GM18867 (cell line): ENCODE measurements around the gene ZSCAN2.
"Not testable (repeated sequence)": the region's sequence is repeated elsewhere in the genome, so short reads cannot be mapped to it uniquely, and the experiment has no call there.

Experiments used
- ATAC-seq: cut with Tn5 transposase; IDR thresholded peaks from one replicate; pipeline ENCODE4 v1.9.1; 2021; ENCODE audit warnings: mild to moderate bottlenecking, moderate library complexity; ENCODE audit not compliant: unreplicated experiment

ZSCAN2 gene

DNA sequence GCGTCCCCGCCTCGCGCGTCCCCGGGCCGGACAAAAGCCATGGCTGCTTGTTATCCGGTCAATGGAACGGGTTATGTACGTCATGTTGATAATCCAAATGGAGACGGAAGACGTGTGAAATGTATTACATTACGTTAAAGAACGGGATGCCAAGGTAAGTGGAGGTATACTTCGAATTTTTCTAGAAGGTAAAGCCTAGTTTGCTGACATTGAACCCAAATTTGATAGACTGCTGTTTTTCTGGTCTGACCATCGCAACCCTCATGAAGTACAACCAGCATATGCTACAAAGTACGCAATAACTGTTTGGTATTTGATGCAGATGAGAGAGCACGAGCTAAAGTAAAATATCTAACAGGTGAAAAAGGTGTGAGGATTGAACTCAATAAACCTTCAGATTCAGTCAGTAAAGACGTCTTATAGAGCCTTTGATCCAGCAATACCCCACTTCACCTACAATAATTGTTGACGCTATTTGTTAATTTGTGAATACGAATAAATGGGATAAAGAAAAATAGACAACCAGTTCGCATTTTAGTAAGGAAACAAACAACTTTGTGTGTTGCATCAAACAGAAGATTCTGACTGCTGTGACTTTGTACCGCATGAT lies 33.5 kb downstream of the ZSCAN2 start:
- ATAC-seq = no peak

DNA sequence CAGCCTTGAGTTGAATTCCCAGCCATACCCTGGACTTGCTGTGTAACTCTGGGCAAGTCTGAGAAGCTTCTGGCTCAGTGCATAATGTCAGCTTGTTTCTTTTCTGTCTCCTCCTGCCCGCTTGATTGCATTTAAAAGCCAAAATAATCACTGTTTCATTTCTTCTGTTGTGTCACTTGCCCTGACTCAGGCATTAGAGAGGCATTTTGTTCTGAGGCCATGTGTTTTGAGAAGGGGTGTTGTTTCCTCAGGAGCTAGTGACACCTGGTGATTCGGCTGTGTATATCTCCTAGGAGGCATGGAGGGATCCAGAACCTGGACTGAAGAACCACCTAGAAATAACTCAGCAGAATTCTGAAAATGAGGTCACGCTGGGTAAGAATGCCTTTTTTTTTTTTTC lies 37.3 kb downstream of the ZSCAN2 start:
- no peak for ATAC-seq

DNA sequence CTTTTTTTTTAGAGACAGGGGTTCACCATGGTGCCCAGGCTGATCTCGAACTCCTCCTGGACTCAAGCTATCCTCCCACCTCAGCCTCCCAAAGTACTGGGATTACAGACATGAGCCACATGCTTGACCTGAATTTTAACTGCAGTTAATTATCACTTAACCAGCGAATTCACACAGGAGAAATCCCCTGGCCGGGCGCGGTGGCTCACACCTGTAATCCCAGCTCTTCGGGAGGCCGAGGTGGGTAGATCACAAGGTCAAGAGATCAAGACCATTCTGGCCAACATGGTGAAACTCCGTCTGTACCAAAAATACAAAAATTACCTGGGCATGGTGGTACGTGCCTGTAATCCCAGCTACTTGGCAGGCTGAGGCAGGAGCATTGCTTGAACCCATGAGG lies 41.1 kb downstream of the ZSCAN2 start:
- ATAC-seq = not testable (repeated sequence)

DNA sequence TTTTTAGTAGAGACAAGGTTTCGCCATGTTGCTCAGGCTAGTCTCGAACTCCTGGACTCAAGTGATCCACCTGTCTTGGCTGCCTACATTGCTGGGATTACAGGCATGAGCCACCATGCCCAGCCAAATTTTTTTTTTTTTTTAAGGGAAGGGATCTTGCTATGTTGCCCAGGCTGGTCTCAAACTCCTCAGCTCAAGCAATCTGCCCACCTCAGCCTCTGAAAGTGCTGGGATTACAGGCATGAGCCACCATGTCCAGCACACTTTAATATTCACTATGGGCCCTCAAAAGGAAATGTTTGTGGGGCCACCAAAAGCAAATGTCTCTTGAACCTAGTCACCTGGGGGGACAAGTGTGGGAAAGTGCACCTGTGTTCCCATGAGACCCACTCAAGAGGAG lies 41.8 kb downstream of the ZSCAN2 start:
- ATAC-seq = not testable (repeated sequence)

DNA sequence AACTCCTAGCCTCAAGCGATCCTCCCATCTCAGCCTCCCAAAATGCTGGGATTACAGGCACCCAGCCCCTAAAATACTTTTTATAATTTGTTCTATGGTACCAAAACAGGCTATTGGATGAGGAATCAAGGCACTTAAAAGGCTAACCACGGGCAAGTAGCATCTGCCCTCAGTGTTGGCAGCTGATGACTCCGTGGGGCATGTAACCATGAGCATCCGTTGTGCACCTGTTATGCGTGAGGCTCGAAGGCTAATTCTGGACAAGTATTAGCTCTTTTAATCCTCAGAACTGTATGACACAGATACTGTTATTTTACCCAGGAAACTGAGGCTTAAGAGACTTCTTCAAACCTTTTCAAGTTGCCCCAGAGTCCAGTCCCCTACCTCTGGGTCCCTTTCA lies 43.0 kb downstream of the ZSCAN2 start:
- ATAC-seq = no peak

DNA sequence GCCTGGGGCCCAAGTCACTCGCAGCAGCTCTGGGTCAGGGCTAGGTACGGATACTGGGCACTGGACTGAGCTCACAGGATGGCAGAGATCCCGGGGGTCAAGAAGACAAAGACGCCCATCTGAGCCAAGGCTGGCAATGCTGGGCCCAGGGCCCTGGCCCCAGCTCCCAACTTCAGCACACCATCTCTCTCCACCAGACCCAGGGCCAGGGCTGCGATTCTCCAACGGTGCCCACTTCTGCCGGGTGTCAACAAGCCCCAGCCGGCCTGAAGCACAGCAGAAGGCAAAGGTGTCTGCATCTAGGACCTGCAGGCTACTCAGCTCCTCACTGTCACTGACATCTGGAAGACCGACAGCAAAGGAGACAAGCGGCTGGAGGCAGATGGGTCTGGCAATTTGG lies 44.7 kb downstream of the ZSCAN2 start:
- ATAC-seq = no peak

DNA sequence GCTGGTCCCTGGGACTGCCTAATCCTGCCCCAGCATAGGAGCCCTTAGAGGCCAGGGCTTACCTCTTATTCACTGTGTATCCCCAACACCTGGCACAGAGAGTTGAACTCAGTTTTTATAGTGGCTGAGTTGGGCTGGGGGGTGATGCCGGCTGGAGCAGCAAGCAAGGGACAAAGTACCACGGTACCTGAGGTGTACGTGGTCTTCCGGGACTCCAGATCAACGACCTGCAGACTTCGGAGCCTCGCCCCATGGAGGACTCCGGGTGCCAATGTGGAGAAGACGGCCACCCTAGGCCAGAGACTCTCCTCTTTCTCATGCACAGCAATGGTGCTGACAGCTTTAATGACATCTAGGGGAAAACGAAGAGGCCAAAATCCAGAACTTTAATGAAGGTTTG lies 45.2 kb downstream of the ZSCAN2 start:
- ATAC-seq = no peak

DNA sequence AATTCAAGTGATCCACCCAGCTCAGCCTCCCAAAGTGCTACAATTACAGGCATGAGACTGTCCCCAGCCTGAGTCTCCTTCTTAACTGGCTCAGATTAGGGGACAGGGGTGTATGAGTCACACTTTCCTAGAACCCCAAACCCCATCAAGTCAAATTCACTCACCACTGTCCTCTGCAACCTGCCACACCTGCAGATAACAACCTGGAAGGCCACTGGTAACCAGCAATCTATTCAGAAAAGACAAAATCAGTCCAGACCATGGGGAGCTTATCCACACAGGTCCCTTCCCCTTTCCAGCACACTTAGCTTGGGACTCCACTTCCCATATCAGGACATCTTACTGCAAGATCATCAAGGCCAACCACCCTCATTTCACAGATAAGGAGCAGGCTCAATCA lies 46.9 kb downstream of the ZSCAN2 start:
- ATAC-seq = no peak

DNA sequence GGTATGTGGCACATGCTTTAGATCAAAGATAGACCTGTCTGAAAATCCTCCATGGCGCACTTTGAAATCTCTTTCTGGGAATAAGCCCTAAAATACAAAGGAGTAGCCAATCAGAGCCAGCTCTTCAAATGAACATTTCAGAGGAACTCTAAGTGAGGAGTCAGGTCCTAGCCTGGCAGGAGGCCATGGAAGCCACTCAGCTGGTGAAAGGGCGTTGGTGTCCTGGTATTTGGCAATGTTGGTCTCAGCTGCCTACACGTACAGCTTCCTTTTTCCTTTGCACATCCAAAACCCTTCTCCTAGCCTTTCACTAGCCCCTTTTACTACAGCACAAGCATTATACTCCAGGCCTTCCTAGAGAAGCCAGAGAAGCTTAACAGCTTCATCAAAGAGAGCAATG lies 47.7 kb downstream of the ZSCAN2 start:
- no peak for ATAC-seq

DNA sequence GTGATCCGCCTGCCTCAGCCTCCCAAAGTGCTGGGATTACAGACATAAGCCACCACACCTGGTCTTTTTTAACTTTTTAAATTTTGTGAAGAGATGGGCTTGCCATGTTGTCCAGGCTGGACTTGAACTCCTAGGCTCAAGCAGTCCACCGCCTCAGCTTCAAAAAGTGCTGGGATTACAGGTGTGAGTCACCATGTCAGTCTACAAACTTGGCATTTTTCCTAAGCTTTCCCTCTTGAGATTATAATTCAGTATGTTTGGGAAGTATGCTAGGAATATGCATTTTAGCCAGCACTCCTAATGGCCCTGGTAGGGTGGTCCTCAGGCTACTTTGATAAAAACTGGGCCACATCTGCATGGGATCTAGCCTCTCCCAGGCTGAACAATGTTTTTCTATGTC lies 48.9 kb downstream of the ZSCAN2 start:
- ATAC-seq = no peak

DNA sequence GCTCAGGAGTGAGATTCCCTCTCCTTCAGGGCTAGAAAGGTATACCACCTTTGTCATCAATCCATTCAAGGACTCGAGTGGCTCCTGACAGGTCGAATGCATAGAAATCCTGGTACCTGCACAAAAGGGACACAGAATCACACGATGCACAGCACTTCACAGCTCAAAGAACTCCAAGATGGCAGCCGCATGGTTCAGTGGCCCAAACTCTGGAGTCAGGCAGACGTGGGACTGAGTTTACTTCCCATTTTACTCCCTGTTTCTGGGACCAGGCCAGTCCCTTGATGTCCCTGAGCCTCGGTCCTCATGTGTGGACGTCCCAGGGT lies 52.7 kb downstream of the ZSCAN2 start:
- no peak for ATAC-seq

DNA sequence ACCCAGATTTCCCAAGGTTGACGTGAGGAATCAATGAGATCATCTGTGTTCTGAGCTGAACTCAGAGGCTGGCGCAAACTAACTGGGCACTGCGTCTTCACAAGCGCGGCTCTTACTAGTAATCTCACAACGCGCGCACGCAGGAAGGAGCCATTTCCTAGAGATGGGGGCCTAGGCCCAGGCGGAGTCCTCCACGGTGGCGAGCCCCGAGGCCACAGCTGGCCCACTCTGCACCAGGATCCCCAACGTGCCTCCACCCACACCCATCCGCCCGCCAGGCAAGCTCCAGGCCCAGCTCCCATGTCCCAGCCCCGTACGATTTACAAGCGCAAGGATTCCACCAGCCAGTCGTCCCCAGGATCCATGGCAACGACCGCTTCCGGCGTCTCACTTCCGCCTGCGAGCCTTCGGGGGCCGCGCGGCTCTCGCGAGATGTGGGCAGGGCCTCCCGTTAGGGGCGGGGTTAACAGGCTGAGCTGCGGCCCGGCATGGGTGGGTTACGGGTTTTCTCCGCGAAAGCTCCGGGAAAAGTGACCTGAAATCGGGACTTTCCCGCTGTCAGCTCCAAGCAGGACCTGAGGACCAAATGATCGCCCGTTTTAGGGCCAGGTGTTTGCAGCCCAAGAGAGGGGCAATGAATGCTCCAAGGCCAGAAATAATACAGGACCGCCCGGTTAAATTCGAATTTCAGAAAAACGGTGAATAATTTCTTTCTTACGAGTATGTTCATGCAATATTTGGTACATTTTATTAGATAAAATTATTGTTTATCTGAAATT lies 53.3 kb downstream of the ZSCAN2 start, which contains the start of gene WDR73:
Gene WDR73 (minus strand): TSS at position 374 of the 779 bp plus-strand sequence. CDS start 9 bp downstream, at position 365.
- ATAC-seq = peak; percentile 83

DNA sequence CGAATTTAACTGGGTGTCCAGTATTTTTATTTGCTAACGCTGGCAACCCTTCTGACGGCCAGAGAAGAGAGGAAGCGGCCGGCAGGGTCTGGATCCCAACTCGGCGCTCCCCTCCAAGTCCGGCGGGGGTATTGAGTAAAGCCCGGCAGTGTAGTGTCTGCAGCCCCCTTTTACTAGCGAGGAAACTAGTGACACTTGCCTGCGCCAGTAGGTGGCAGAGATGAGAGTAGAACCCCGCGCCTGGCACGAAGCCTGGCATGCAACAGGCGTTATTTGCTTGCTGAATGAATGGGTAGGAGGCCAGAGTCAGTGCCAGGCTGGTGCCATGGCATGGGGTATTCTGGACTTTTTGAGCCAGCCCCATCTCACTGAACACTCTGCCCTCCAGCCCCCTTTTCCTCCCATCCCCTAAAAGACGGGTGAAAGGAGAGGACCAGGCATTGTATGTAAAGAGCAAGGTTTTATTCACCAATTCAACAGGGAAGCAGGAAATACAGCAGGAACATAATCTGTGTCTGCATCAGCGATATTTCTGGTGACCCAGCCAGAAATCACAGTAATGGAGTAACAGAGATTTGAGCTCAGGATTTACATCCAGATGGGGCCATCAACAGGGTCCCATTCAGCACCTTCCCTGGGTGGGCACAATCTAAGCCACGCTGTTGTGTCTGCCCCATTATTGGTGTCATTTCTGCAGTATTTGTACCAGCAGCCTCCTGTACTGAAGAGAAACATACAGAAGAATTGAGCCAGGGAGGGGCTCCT lies 54.1 kb downstream of the ZSCAN2 start:
- ATAC-seq = no peak

DNA sequence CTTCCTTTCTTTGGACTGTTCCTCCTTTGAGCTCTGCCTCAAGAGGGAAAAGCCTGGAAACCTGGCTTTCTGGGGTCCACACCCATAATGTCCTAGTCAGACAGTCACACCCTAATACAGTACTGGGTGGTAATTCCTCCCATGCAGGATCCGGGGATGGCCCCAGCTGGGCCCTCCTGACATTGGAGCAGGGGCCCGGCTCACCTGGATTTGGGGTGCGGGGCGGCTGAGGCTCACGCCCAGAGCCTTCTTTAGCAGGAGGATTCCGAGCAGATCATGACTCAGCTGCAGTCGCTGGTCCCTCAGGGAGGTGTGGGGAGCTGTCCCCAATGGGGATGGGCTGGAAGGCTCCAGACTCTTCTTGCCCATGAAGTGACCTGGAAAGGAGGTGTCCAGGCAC lies 56.2 kb downstream of the ZSCAN2 start:
- no peak for ATAC-seq

DNA sequence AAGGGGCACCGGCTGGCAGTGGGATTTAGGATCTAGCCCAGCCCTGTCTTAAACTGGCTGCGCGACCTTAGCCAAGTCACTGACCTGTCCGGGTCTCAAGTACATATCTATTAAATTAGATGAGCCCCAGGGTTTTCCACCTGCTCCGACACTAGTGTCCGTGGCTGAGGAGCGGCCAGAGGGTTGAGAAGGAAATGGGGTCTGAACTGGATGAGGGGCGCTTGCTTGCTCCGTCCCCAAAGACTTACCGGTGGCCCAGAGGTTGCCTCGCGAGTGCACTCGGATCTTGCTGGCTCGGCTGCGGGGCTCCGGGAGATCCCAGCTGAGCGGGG lies 56.9 kb downstream of the ZSCAN2 start:
- no peak for ATAC-seq

DNA sequence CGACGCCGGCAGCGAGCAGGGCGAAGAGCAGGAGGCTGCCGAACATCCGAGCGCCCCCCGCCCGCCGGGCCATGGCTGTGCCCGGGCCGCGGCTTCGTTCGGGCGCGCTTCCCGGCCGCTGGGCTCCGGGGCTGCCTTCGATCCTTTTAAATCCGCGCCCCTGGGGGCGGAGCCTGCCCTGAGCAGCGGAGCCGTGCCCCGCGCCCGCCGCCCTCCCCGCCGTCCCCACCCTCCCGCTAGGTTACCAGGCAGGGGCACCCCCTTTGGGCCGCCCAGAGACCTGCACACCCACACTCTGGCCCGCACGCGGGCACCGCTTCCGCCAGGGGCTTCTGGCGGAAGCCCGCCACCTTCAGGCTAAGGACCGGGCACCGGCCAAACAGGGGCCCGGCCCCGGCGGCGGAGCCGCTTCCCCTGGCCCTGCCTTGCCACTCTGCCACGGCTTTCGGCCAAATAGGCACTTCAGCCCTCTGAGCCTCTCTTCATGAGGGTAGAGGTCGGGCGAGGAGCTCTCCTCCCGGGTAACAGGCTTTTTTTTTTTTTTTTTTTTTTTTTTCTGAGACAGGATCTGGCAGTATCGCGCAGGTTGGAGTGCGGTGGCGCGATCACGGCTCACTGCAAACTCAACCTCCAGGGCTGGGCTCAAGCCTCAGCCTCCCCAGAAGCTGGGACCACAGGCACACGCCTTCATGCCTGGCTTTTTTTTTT lies 57.4 kb downstream of the ZSCAN2 start, which contains the start of gene NMB:
Gene NMB (minus strand): TSS at position 120 of the 708 bp plus-strand sequence. CDS start 47 bp downstream, at position 73.
- ATAC-seq = peak; percentile 67

DNA sequence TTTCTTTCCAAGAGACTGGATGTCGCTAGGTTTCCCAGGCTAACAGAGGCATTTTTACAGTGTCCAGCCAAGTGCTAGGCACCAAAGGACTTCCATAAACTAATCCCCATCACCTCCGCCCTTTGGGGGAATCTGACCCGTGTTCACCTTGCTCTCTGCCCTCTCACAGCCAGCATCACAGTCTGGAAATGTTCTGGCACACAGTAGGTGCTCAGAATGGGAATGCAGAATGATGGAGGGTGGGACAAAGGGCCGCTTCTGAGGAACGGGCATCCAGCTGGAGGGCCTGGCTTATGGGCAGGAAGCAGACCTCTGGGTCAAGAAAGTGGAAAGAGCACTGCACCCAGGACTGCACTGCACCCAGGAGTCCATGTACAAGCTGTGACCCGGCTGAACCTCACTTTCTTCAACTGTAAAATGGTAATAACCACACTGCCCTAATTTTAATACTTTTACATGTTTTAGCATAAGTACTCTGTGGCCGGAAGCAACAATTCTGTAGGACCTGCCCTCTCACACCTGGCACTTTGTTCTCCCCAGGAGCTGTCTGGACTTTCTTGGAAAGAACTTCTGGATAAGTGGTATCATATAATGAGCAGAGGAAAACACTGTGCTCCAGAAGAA lies 58.1 kb downstream of the ZSCAN2 start:
- no peak for ATAC-seq

DNA sequence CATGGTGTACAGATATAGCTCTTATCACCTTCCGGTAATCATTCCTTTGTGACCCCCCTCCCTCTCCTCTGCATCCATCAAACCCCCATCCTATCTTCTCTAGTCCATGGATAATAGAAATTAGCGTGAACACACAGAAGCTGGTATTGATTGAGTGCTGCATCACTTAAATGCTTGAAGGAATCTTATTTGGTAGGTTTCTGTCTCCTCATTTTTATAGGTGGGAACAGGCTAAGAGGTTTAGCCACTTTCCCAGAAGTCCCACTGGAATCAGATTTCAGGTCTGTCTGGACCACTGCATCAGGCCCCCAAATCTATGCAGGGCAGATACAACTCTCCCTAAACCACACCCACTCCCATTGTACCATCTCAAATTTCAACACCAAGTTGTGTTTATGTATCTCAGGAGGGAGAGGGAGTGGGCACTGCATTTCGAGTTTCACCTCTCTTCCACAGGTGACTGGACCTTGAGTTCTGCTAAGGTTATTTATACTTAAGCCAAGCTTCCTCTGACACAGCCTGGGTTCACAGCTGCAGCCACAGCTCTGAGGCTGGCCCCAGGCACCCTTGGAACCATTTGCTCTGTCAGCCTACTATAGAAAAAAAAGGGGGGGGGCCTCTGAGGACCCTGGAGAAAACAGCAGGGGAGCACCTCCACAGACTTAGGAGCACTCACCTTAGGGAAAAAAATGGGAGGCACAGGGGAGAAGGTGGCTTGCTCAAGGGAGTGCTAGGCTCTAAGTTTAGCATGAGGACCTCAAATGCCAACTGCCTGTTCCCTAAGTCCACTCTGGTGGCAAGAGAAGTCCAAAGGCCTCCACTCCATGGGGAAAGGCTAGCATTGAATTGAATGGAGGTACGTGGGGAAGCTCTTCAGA lies 59.3 kb downstream of the ZSCAN2 start:
- ATAC-seq = no peak

DNA sequence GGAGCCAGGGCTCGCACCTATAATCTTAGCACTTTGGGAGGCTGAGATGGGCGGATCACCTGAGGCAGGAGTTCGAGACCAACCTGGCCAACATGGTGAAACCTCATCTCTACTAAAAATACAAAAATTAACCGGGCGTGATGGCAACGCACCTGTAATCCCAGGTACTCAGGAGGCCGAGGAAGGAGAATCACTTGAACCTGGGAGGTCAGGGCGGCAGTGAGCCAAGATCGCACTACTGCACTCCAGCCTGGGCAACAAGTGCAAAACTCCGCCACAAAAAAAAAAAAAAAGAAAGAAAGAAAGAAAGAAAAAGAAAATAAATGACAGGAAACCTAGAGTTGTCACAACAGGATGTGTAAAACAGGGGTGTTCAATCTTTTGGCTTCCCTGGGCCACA lies 60.2 kb downstream of the ZSCAN2 start:
- no peak for ATAC-seq

DNA sequence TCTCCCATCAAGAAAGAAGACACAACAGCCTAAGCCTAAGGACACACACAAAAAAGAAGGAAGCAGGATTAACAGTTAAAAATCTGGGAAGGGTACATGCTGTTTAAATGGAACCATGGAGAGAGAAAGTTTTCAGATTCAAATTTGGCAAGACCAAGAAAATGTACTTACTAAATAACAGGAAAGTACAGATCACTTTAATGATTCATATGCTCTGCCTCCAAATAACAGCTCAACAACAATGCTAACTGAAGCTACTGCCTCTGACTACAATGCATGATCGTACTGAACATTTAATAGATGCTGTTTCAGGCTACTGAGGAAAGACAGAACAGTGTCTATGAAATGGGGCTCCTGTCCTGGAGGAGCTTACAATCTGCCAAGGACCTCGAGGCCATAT lies 65.6 kb downstream of the ZSCAN2 start:
- no peak for ATAC-seq
